H9 (cell line): ENCODE results near the gene PRR36. TPM values are rescaled to one million over a fixed set of nuclear protein-coding genes. Genes with fewer than 3 reads are reported as not detected.

Source experiments
- DNase-seq: peaks from one replicate; pipeline ENCODE4 v3.0.0-alpha.2; 2017
- H2AFZ ChIP-seq: one replicate; pipeline ENCODE4 v1.6.1; 2013; ENCODE audit warnings: mild to moderate bottlenecking, low read length, control low read depth, moderate library complexity
- H2AK5ac ChIP-seq: 2 replicates; pipeline ENCODE4 v1.6.1; 2013; ENCODE audit warnings: low read length, control low read depth, mixed read lengths; ENCODE audit not compliant: insufficient read length
- H2BK120ac ChIP-seq: one replicate; pipeline ENCODE4 v1.6.1; 2013; ENCODE audit warnings: low read depth, mild to moderate bottlenecking, low read length, control low read depth, inconsistent platforms; ENCODE audit not compliant: poor library complexity, severe bottlenecking
- H2BK12ac ChIP-seq: 2 replicates; pipeline ENCODE4 v1.6.1; 2013; ENCODE audit warnings: low read length, control low read depth, mixed read lengths, low read depth; ENCODE audit not compliant: insufficient read length
- H2BK15ac ChIP-seq: 2 replicates; pipeline ENCODE4 v1.6.1; 2013; ENCODE audit warnings: low read depth, low read length, control low read depth
- H2BK20ac ChIP-seq: one replicate; pipeline ENCODE4 v1.6.1; 2013; ENCODE audit warnings: low read depth, mild to moderate bottlenecking, low read length, control low read depth, inconsistent platforms; ENCODE audit not compliant: poor library complexity, severe bottlenecking
- H2BK5ac ChIP-seq: 2 replicates; pipeline ENCODE4 v1.6.1; 2013; ENCODE audit warnings: low read length, control low read depth, mixed read lengths; ENCODE audit not compliant: insufficient read length
- H3K14ac ChIP-seq: 2 replicates; pipeline ENCODE4 v1.6.1; 2013; ENCODE audit warnings: low read length, control low read depth; ENCODE audit not compliant: insufficient read depth
- H3K18ac ChIP-seq: 2 replicates; pipeline ENCODE4 v1.6.1; 2013; ENCODE audit warnings: low read depth, mild to moderate bottlenecking, mixed read lengths, low read length, control low read depth; ENCODE audit not compliant: insufficient read length
- H3K23ac ChIP-seq: 2 replicates; pipeline ENCODE4 v1.6.1; 2013; ENCODE audit warnings: low read length, control low read depth, mixed read lengths, low read depth; ENCODE audit not compliant: insufficient read length
- H3K23me2 ChIP-seq: 2 replicates; pipeline ENCODE4 v1.6.1; 2013; ENCODE audit warnings: low read depth, mild to moderate bottlenecking, mixed read lengths, low read length, control low read depth; ENCODE audit not compliant: insufficient read length, poor library complexity, severe bottlenecking
- H3K27ac ChIP-seq: 2 replicates; pipeline ENCODE4 v1.5.1; 2013; ENCODE audit warnings: low read length, control low read depth, mixed read lengths, low read depth; ENCODE audit not compliant: insufficient read length
- H3K27me3 ChIP-seq: 2 replicates; pipeline ENCODE4 v1.6.1; 2013; ENCODE audit warnings: low read length, control low read depth, inconsistent platforms; ENCODE audit not compliant: insufficient read depth
- H3K4ac ChIP-seq: 2 replicates; pipeline ENCODE4 v1.6.1; 2013; ENCODE audit warnings: low read depth, mild to moderate bottlenecking, control low read depth, inconsistent platforms, low read length, moderate library complexity
- H3K4me1 ChIP-seq: 2 replicates; pipeline ENCODE4 v1.6.1; 2013; ENCODE audit warnings: low read length, control low read depth, inconsistent platforms; ENCODE audit not compliant: insufficient read depth
- H3K4me2 ChIP-seq: 2 replicates; pipeline ENCODE4 v1.6.1; 2013; ENCODE audit warnings: low read length, control low read depth, mixed read lengths; ENCODE audit not compliant: insufficient read length, insufficient read depth
- H3K56ac ChIP-seq: 2 replicates; pipeline ENCODE4 v1.6.1; 2013; ENCODE audit warnings: low read depth, mild to moderate bottlenecking, mixed read lengths, low read length, control low read depth; ENCODE audit not compliant: insufficient read length
- H3K79me1 ChIP-seq: 2 replicates; pipeline ENCODE4 v1.6.1; 2013; ENCODE audit warnings: low read depth, mild to moderate bottlenecking, moderate library complexity, low read length, control low read depth, inconsistent platforms; ENCODE audit not compliant: insufficient read depth, poor library complexity, severe bottlenecking
- H3K79me2 ChIP-seq: 2 replicates; pipeline ENCODE4 v1.6.1; 2013; ENCODE audit warnings: low read length, control low read depth, inconsistent platforms; ENCODE audit not compliant: insufficient read depth
- H3K9ac ChIP-seq: 2 replicates; pipeline ENCODE4 v1.6.1; 2013; ENCODE audit warnings: low read length, control low read depth, mixed read lengths; ENCODE audit not compliant: insufficient read length; ENCODE audit errors: extremely low read depth
- H3K9me3 ChIP-seq: one replicate; pipeline ENCODE4 v1.6.1; 2013; ENCODE audit warnings: low read depth, low read length, inconsistent platforms; ENCODE audit not compliant: control insufficient read depth
- H3T11ph ChIP-seq: one replicate; pipeline ENCODE4 v1.6.1; 2013; ENCODE audit warnings: mild to moderate bottlenecking, low read length, control low read depth, inconsistent platforms
- H4K20me1 ChIP-seq: one replicate; pipeline ENCODE4 v1.6.1; 2013; ENCODE audit not compliant: control insufficient read depth, insufficient read length, insufficient read depth
- H4K5ac ChIP-seq: 2 replicates; pipeline ENCODE4 v1.6.1; 2013; ENCODE audit warnings: low read depth, mild to moderate bottlenecking, mixed read lengths, low read length, control low read depth; ENCODE audit not compliant: insufficient read length
- H4K8ac ChIP-seq: replicated peaks from 2 replicates; pipeline ENCODE4 v1.6.1; 2013; ENCODE audit warnings: low read length, control low read depth, mixed read lengths, low read depth; ENCODE audit not compliant: insufficient read length
- H4K91ac ChIP-seq: 2 replicates; pipeline ENCODE4 v1.6.1; 2013; ENCODE audit warnings: low read depth, mild to moderate bottlenecking, moderate library complexity, mixed read lengths, low read length, control low read depth; ENCODE audit not compliant: insufficient read length
- H3K27ac Mint-ChIP-seq, 3 experiments: 2 replicates in 2 of 3; 3 replicates in 1 of 3; pipeline ENCODE4 v1.8.0; 2020 to 2021; ENCODE audit warnings: mixed read lengths in 3 of 3, mild to moderate bottlenecking in 1 of 3, moderate library complexity in 1 of 3
- H3K27me3 Mint-ChIP-seq: 2 replicates; pipeline ENCODE4 v1.8.0; 2021; ENCODE audit warnings: low read depth, mild to moderate bottlenecking, moderate library complexity, mixed read lengths
- H3K36me3 Mint-ChIP-seq, 3 experiments: 2 replicates in 2 of 3; 3 replicates in 1 of 3; pipeline ENCODE4 v1.8.0; 2020 to 2021; ENCODE audit warnings: low read depth in 3 of 3, mixed read lengths in 3 of 3; ENCODE audit not compliant: insufficient read depth in 1 of 3
- H3K4me1 Mint-ChIP-seq, 2 experiments: 2 replicates each; pipeline ENCODE4 v1.8.0; 2020; ENCODE audit warnings: mixed read lengths in 2 of 2
- H3K4me3 Mint-ChIP-seq, 2 experiments: 2 replicates in 1 of 2; 3 replicates in 1 of 2; pipeline ENCODE4 v1.8.0; 2020 to 2021; ENCODE audit warnings: mild to moderate bottlenecking in 2 of 2, mixed read lengths in 2 of 2, moderate library complexity in 1 of 2
- H3K9me3 Mint-ChIP-seq, 2 experiments: 2 replicates in 1 of 2; 3 replicates in 1 of 2; pipeline ENCODE4 v1.8.0; 2020; ENCODE audit warnings: mild to moderate bottlenecking in 2 of 2, mixed read lengths in 2 of 2, moderate library complexity in 1 of 2
- CTCF ChIP-seq: fragments of 200-600 bp; sonication (generic); conservative IDR thresholded peaks from 3 replicates; pipeline ENCODE4 v1.8.0; 2021; ENCODE audit warnings: antibody characterized with exemption, mild to moderate bottlenecking
- WGBS: extraction: QIAGEN DNeasy Blood & Tissue Kit; methylation state at CpG from one replicate; pipeline ENCODE4 v1.1.7; 2013; ENCODE audit warnings: missing lambda C conversion rate, low lambda C conversion rate, mixed read lengths; ENCODE audit not compliant: insufficient read length; ENCODE audit errors: extremely low coverage; 5-methylcytosine and 5-hydroxymethylcytosine counted together
- total RNA-seq: library from RNA; stranded (reverse); gene quantifications from 2 replicates; pipeline ENCODE4 v1.2.1, GENCODE V29; 2021

Gene PRR36
- total RNA-seq, 1 experiment from 2014 or later = 20.4 TPM

GRCh38 chr19:7921967-7922835 lies 48.0 kb upstream of the PRR36 start:
- Histone ChIP-seq H4K8ac (no peak overlapping the region), H4K20me1 (no peaks in the 10 kb centered on the region), H3K9me3 (no peaks in the 10 kb centered on the region), H4K5ac (no peak overlapping the region), H3K4ac (no peak overlapping the region), H2BK15ac (no peak overlapping the region), H3K27me3 (peaks cover 3% of the 10 kb centered on the region; the same call in 1 of the 2 replicates), H2BK120ac (no peak overlapping the region), H2BK20ac (no peak overlapping the region), H3K4me2 (no peak overlapping the region), H3K79me1 (no peaks in the 10 kb centered on the region), H3K9ac (no peak overlapping the region), H3K18ac (no peak overlapping the region), H2AFZ (no peak overlapping the region), H4K91ac (no peak overlapping the region), H3K56ac (no peak overlapping the region), H3K23ac (no peak overlapping the region), H2AK5ac (no peak overlapping the region), H3K27ac (no peak overlapping the region), H3K79me2 (no peaks in the 10 kb centered on the region), H3K14ac (no peak overlapping the region), H3K23me2 (peaks cover 11% of the 10 kb centered on the region), H2BK5ac (no peak overlapping the region), H3T11ph (no peak overlapping the region), H3K4me1 (0 out of 2 replicates have a peak, but pooled peaks cover 4% of the 10 kb centered on the region), H2BK12ac (no peak overlapping the region)
- TF ChIP-seq CTCF = peak; percentile 26; the same call in 1 of the 3 replicates
- no CpG with 5 or more reads among the region's 31 CpGs for WGBS
- H3K9me3 Mint-ChIP-seq = no peaks in the 10 kb centered on the region; a peak in 1 of 5 replicates
- no peak overlapping the region for H3K27ac Mint-ChIP-seq
- peak overlapping the region in 1 of 2 experiments; percentile 55; a peak in 1 of 5 replicates for H3K4me3 Mint-ChIP-seq
- peaks cover 20 to 25% of the 10 kb centered on the region in 2 experiments for H3K4me1 Mint-ChIP-seq
- DNase-seq = no peak
- H3K27me3 Mint-ChIP-seq = peaks cover 24% of the 10 kb centered on the region
- H3K36me3 Mint-ChIP-seq = peaks cover 7 to 16% (median 12%) of the 10 kb centered on the region in 3 experiments; a peak in 5 of 7 replicates
